ENCODE results near the gene PDE3A. TPM values are rescaled to one million over a fixed set of nuclear protein-coding genes. Genes with fewer than 3 reads are reported as not detected.

The PDE3A gene
- total and polyA plus RNA-seq, 10 of the 15 experiments (the other 5 are each of a cell fraction or from before 2014, with no cell fraction given) = 0.01 to 2.6 (median 1.5) TPM

DNA sequence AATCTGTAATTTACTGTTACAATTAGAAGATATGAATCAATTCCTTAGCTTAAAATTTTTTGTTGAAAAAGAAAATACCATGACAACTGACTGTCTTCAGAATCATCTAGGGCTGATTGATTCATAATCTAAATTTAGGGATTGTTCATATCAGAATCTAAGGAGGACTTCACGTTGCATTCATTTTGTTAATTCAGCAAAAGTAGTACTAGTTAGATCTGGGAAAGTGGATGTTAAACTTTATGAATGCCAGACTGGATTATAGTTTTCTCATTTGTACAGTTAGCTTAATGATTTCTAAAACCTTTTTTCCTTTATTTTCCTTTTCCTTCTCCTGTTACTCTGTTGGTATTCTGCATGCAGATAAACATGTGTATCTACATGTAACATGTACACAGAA lies 135.5 kb downstream of the PDE3A start:
- DNase-seq (ENCODE audit: low read depth, low spot score) (no peak), FAIRE-seq (no peak), ATAC-seq (no peak)
- intact Hi-C loops (cut with micrococcal nuclease; ENCODE audit: unreplicated experiment) (no loop called here), in situ Hi-C loops (cut with MboI) (no loop called here)
- H3K36me3 ChIP-seq (ENCODE audit: control insufficient read depth in 2 of 2, insufficient read depth in 2 of 2, low read length in 1 of 2) = no peaks in the 10 kb centered on the region
- H3K4me1 ChIP-seq (ENCODE audit: control insufficient read depth, insufficient read depth, low read length) = no peaks in the 10 kb centered on the region
- no peaks in the 10 kb centered on the region for H3K79me2 ChIP-seq (ENCODE audit: control insufficient read depth, insufficient read depth, low read length)
- H3K27me3 ChIP-seq (replicated peaks in 1 of 2; ENCODE audit: control insufficient read depth in 2 of 2, insufficient read depth in 2 of 2, low read length in 1 of 2) = no peaks in the 10 kb centered on the region
- ChIA-PET CTCF (no interaction called here), SMC1A (ENCODE audit: uncharacterized antibody, unreplicated experiment) (interaction anchor here (0.9 kb wide), 1 partner anchor 72 kb away, joined by 3 read pairs; no protein-coding TSS in a partner anchor), POLR2A (interaction anchor here (0.6 kb wide), 1 partner anchor 206 kb away, joined by 5 read pairs; no protein-coding TSS in a partner anchor), RAD21 (ENCODE audit: unreplicated experiment) (no interaction called here)
- no peak overlapping the region for H2AFZ ChIP-seq (ENCODE audit: control insufficient read depth, low read depth, low read length)
- H4K20me1 ChIP-seq (ENCODE audit: control insufficient read depth, insufficient read depth) = no peaks in the 10 kb centered on the region
- WGBS (ENCODE audit: insufficient coverage, insufficient replicate concordance, low lambda C conversion rate, missing lambda C conversion rate) = 0% methylated on average over 1 of the region's 1 CpG
- no peak overlapping the region for H3K27ac ChIP-seq (ENCODE audit: control insufficient read depth, insufficient read depth)
- no peak overlapping the region for H3K4me2 ChIP-seq (ENCODE audit: control insufficient read depth, insufficient read depth)
- no TSS peak for BruUV-seq (replicated peaks)
- H3K9ac ChIP-seq (ENCODE audit: control insufficient read depth, insufficient read depth, low read length) = no peak overlapping the region
- TF ChIP-seq, protein P1, sequence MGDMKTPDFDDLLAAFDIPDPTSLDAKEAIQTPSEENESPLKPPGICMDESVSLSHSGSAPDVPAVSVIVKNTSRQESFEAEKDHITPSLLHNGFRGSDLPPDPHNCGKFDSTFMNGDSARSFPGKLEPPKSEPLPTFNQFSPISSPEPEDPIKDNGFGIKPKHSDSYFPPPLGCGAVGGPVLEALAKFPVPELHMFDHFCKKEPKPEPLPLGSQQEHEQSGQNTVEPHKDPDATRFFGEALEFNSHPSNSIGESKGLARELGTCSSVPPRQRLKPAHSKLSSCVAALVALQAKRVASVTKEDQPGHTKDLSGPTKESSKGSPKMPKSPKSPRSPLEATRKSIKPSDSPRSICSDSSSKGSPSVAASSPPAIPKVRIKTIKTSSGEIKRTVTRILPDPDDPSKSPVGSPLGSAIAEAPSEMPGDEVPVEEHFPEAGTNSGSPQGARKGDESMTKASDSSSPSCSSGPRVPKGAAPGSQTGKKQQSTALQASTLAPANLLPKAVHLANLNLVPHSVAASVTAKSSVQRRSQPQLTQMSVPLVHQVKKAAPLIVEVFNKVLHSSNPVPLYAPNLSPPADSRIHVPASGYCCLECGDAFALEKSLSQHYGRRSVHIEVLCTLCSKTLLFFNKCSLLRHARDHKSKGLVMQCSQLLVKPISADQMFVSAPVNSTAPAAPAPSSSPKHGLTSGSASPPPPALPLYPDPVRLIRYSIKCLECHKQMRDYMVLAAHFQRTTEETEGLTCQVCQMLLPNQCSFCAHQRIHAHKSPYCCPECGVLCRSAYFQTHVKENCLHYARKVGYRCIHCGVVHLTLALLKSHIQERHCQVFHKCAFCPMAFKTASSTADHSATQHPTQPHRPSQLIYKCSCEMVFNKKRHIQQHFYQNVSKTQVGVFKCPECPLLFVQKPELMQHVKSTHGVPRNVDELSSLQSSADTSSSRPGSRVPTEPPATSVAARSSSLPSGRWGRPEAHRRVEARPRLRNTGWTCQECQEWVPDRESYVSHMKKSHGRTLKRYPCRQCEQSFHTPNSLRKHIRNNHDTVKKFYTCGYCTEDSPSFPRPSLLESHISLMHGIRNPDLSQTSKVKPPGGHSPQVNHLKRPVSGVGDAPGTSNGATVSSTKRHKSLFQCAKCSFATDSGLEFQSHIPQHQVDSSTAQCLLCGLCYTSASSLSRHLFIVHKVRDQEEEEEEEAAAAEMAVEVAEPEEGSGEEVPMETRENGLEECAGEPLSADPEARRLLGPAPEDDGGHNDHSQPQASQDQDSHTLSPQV (IDR thresholded peaks at IDR 0.05) = no peak
- TF ChIP-seq EGR1 (IDR thresholded peaks at IDR 0.05; ENCODE audit: borderline replicate concordance in 1 of 2, low read depth in 2 of 2, low read length in 2 of 2) (no peak), ASH2L (IDR thresholded peaks at IDR 0.05; ENCODE audit: borderline replicate concordance, low read depth) (no peak), MTA2 (IDR thresholded peaks at IDR 0.05; ENCODE audit: low read depth) (no peak), POU2F2 (IDR thresholded peaks at IDR 0.05; ENCODE audit: borderline replicate concordance, low read depth, low read length) (no peak), SRF (IDR thresholded peaks at IDR 0.05; ENCODE audit: low read depth in 2 of 2, low read length in 2 of 2) (no peak), POLR2AphosphoS5 (IDR thresholded peaks at IDR 0.05; ENCODE audit: low read length) (no peak), JUND (IDR thresholded peaks at IDR 0.05; ENCODE audit: low read depth, low read length) (no peak), EED (IDR thresholded peaks at IDR 0.05; ENCODE audit: low read depth) (no peak), HDAC2 (IDR thresholded peaks at IDR 0.05) (no peak)
- TF ChIP-seq, protein P2, sequence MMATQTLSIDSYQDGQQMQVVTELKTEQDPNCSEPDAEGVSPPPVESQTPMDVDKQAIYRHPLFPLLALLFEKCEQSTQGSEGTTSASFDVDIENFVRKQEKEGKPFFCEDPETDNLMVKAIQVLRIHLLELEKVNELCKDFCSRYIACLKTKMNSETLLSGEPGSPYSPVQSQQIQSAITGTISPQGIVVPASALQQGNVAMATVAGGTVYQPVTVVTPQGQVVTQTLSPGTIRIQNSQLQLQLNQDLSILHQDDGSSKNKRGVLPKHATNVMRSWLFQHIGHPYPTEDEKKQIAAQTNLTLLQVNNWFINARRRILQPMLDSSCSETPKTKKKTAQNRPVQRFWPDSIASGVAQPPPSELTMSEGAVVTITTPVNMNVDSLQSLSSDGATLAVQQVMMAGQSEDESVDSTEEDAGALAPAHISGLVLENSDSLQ (IDR thresholded peaks at IDR 0.05) = no peak
- TF ChIP-seq, protein P3, sequence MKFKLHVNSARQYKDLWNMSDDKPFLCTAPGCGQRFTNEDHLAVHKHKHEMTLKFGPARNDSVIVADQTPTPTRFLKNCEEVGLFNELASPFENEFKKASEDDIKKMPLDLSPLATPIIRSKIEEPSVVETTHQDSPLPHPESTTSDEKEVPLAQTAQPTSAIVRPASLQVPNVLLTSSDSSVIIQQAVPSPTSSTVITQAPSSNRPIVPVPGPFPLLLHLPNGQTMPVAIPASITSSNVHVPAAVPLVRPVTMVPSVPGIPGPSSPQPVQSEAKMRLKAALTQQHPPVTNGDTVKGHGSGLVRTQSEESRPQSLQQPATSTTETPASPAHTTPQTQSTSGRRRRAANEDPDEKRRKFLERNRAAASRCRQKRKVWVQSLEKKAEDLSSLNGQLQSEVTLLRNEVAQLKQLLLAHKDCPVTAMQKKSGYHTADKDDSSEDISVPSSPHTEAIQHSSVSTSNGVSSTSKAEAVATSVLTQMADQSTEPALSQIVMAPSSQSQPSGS (IDR thresholded peaks at IDR 0.05; ENCODE audit: low read length) = no peak
- H3K4me3 ChIP-seq = no peak overlapping the region
- no peaks in the 10 kb centered on the region for H3K9me3 ChIP-seq (replicated peaks; ENCODE audit: control insufficient read depth, insufficient read depth, low read length)
